Epidermal melanocyte (primary cell): ENCODE results near the gene RPE65.
"Not testable (repeated sequence)": the region's sequence is repeated elsewhere in the genome, so short reads cannot be mapped to it uniquely, and the experiment has no call there.

Source experiments
- DNase-seq: peaks from one replicate; pipeline ENCODE4 v3.0.0; 2011; ENCODE audit warnings: low spot score; ENCODE audit not compliant: insufficient read length

RPE65 gene

DNA sequence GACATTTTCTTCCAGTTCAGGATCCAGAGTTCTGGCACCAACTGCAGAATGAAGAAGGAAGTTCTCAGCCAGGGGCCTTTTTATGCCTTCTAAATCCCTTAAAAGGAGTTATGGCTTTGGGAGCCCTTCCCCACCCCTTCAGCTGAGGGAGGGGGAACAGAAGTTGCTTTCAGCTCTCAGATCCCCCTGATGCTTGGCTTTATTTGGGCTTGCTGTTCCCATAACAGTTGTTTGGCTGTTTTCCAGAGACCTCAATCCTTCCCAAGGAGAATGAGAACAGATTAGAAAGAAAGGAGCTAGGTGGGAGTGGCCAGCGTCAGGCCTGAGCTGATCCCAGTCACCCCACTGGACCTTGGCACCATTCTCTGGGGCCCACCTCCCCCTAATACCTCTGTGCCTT, at the start of gene RPE65:
TSS of gene RPE65 (minus strand) at position 54 of the 400 bp plus-strand sequence. CDS start at position 5, 49 bp downstream.
- no peak for DNase-seq

DNA sequence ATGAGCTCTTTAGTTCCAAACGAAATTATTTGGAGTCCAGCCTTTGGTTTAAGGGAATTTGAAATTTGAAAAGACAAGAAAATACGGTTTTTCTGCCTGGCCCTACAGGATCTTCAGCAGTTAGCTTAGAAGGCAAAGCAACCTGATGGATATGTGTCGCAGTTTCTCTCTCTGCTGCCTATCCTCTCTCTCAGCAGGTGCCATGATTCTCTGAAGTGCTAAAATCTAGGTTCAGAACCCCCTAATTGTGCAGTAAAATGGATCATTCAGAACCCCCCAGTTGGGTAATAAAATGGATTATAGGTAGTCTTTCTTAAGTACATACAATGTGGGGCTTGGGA, 47.6 kb upstream of the RPE65 start:
- DNase-seq: no peak

DNA sequence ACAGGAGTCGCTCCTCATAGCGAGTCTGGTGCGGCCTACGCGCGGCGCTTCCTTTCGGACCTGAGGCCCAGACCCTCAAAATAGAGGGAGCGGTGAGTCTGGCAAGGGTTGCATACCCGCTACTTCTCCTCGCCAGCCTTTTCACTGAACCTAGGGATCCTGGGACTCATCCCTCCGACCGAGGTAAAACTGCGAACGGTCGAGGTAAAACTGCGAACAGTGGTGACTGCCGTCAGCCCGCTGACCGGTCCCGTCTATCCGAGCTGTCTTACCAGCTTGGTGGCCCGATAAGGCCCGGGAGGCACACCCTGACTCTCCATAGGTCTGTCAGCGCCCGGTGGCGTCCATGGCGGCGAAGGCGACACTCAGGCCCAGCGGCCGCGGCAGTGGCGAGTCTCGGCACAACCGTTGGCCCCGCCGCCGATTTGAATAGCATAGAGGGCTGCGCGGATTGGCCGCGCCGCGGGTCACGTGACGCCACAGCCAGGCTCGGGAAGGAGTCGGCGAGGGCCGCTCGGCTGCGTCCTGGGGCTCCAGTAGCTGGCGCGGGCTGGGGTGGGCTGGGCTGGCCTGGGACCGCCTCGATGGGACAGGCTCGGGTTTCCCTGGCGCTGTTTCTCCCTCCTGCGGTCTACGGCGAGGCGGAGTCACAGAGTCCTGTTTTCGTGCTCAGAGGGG, 47.1 kb upstream of the RPE65 start, which contains the start of gene DEPDC1:
TSS of gene DEPDC1 (minus strand) at position 403 of the 678 bp plus-strand sequence. CDS start at position 320, 83 bp downstream.
- DNase-seq: peak; percentile 94

DNA sequence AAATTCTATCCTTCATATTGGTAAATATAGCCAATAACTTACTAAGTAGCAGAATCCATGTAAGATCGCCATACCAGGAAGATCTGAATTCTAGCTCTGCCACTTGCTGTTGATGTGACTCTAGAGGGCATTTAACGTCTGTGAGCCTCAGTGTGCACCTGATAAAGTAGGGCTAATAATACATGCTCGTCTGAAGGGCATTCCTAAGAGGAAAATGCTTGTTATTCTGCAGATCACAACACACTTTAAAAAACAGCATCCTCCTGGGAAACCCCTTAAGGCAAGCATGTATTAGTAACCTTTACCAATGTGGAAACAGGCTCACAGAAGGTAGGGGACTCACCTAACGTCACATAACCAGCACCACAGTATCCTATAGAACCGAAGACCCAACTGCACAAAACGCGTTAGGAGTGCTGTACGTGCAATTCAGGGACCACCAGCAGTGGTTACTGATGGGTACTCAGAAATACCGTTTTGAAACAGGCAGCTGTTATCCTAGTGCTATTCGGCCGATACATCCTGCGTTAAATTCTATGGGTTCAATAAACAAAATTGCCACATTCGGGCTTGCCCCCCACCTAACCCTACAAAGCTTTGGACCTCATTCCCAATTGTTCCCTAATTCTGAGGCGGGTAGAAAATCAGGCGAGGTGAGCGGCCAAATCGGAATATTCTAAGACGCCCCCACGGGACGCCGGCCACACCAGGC, 46.4 kb upstream of the RPE65 start:
- DNase-seq: no peak

DNA sequence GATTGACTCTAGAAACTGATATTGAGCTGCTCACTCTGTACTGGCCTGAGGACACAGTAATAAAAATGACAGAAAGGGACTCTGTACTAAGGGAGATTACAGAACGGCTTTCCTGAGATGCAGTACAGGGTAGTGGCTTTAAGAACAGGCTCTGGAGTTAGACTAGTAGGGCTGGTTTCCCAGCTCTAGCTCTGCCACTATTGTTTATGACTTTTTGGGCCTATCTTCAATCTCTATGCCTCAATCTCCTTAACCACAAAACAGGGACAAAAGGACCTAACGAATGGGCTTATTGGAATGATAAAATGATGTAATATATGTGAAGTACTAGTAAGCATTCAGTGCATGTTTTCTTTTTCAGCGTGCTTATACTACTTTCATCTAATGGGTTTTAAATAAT, 45.8 kb upstream of the RPE65 start:
- DNase-seq: no peak

DNA sequence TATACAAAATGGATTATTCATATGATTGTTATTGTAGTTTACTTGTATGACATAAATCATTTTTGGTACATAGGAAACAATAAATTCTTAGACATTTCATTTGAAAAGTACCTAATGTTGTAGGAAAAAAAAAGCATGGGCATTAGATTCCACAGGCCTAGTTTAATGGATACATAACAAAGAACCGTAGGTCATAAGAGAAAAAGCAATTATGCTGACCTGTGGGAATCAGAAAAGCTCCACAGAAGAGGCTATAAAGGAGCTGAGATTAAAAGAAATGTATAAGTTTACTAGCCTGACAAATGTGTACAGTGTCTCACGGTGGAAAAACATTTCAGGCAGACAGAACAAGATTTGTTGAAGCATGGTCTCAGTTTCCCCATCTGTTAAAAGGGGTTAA, 43.4 kb upstream of the RPE65 start:
- no peak for DNase-seq

DNA sequence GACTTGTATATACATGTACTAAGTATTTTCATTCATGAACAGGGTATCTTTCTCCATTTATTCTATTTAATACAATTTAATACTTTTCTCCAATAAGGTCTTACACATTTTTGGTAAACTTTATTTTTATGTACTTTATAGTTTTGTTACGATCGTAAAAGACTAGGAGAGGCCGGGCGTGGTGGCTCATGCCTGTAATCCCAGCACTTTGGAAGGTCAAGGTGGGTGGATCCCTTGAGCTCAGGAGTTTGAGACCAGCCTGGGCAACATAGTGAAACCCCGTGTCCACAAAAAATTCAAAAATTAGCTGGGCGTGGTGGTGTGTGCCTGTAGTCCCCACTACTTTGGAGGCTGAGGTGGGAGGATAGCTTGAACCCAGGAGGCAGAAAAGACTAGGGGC, 42.5 kb upstream of the RPE65 start:
- DNase-seq: not testable (repeated sequence)

DNA sequence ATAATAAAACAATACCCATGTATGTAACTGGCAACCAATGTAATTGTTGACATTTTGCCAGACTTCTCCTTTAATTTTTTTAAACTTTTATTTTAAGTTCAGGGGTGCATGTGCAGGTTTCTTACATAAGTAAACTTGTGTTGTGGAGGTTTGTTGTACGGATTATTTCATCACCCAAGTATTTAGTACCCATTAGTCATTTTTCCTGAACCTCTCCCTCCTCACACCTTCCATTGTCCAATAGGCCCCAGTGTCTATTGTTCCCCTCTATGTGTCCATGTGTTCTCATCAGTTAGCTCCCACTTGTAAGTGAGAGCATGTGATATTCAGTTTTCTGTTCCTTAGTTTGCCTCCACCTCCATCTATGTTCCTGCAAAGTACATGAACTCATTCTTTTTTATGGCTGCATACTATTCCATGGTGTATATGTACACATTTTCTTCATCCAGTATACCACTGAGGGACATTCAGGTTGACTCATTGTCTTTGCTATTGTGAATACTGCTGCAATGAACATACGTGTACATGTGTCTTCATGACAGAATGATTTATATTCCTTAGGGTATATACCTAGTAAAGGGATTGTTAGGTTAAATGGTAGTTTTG, 40.4 kb upstream of the RPE65 start:
- no peak for DNase-seq

DNA sequence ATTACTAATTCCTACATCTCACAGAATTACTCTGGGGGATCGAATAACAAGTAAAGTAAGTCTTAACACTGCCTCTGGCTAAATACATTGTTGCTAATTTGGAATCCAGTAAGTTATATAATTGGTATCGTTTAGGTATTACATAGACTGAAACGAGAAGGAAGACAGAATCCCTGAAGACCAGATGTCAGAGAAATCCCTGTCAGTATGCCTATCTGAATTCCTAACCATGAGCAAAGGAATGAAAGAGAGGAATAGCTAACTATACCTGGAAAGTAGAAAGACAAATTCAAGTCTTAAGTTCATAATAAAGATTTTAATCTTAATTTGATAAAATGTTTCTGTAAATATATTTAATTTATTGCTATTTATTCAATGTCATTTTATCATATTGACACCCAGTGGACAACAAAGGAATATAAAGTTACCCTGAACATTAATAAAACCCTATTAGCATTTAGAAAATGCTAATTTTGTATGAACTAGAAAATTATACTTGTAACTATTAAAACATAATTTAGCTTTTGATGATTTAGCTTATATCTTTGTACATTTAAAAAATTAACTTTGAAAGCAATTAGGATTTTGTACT, 35.8 kb upstream of the RPE65 start:
- no peak for DNase-seq

DNA sequence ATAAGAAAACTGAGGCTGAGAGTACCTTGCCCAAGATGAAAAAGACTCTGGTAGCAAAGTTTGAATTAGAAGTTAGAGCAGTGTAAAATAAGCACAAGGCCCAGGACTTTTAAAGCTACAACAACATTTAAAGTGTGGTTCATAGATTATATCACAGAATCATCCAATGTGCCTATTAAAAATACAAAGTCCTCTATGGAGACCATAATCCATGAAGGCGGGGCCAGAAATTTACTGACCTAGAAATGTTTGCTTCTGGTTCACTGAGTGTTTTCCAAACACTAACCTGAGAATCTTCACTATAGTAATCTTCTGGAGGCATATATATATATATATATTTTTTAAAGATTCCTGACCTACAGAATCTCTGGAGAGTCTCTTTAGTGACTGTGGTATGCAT, 34.9 kb upstream of the RPE65 start:
- no peak for DNase-seq

DNA sequence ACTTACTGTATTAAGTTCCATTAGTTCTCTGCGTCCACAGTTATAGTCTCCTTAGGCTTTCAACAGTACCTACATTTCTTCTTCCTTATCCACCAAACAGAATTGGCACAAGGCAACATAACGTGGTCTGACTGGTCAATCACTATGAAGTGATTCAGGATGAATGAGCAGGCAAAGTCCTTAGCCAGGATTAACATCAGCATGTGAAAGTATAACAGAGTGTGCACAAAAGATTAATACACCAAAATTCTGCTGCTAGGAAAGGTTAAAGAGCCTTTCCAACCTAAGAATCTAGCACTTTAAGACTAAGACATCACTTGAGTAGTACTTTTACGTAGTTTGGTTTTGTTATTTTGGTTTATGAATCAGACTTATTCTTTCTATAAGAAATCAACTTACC, 31.3 kb upstream of the RPE65 start:
- no peak for DNase-seq

DNA sequence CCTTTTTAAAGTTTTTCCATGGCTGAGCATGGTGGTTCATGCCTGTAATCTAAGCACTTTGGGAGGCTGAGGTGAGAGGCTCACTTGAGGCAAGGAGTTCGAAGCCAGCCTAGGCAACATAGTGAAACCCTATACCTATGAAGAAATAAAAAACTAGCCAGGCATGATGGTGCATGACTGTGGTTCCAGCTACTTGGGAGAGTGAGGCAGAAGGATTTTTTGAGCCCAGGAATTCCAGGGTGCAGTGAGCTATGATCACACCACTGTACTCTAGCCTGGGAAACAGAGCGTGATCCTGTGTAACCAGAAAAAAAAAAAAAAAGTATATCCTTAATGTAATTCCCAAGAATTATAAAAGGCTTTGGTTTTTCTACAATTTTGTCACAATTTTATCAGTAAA, 29.7 kb upstream of the RPE65 start:
- DNase-seq: no peak

DNA sequence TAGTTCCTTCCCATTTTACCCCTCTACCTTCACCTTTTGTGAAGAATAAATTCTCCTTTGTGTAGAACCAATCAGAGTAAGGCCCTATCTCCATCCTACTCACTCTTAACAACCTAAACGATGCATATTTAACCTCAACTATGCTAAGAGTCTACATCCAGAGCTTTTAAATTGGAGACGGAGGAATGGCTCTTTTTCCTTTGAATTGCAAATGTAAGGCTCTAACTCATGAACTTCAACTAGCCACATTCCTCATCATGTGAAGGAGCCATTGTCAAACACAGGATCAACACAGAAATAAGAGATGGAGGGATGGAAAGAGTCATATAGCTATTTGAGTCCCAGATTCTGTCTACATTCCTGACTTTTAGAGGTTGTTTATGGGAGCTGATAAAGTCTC, 28.9 kb upstream of the RPE65 start:
- DNase-seq: no peak

DNA sequence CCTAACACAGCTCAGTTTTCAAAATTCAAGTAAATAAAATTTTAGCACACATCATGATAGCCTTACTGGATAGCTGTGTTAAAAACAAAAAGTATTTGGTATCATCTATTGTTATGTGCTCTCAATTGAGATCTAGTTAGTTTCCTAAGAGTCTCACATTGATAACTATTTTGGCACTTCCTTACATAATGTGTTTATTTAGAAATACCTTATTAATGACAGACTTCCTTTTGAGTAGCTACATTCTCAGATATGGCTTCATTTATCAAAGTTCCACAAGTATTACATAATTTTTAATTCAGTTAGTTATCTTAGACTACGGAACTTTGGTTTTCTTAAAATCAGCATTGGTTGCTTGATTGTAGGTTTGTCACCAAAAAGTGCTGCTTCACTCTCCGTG, 26.9 kb upstream of the RPE65 start:
- DNase-seq: not testable (repeated sequence)

DNA sequence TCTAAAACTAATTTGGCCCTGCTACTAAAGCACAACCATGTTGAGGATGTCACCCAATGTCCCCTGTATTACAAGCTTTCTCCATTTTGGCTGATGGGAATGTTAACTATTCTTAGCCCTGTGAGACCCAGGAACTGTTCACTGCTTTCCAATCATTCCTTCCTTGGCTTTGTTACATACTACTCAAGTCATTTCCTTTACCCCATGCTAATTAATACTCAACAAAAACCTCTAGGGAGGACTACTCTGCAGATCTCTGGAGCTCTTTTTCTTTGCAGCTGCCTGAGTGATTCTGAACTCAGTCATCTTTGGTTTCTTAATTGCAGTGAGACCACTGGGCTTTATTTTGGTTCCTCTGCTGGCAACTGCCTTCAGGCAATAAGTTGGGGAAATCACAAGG, 23.3 kb upstream of the RPE65 start:
- DNase-seq: no peak

DNA sequence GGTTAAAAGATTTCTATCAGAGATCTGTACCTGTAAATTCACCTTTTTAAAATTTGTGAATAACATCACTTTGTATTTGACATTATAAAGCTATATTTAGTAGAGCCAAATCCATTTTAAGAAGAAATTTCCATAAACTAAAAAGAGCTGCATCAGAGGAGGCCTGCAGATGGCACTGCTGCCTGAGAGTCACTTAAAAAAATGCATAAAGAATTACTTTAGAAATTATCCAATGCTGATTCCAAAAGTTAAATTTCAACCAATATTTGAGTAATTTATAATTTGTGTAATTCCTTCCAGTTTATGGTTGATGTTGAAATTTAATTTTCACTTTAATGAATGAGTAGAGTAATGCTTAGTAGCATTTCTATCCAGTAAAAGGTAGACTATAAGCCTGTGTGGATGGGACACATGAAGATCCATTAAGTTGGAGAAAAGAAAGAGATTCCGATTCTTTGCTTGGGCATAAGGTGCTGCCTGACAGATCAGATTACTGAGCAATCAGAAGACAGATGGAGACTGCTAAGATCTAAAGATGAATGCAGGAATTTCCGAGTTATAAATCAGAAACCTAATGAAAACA, 20.7 kb upstream of the RPE65 start:
- DNase-seq: no peak

DNA sequence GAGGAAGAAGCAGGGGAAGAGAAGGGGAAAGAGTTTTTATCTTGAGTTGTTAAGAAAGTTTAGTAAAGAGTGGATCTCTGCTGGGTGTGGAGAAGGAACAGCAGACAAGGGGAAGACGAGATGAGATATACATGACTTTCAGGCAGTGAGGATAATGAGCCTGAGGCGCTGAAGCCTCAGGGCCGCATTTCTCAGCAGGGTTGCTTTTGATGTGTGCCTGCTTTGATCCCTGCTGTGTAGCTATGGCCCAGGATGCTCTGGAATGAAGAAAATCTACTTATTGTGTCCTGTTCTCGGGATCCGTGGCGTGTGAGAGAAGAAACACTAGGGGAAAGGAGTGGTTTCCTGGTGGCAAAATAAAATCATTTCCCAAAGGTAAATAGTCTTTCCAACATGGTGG, 15.1 kb upstream of the RPE65 start:
- no peak for DNase-seq

DNA sequence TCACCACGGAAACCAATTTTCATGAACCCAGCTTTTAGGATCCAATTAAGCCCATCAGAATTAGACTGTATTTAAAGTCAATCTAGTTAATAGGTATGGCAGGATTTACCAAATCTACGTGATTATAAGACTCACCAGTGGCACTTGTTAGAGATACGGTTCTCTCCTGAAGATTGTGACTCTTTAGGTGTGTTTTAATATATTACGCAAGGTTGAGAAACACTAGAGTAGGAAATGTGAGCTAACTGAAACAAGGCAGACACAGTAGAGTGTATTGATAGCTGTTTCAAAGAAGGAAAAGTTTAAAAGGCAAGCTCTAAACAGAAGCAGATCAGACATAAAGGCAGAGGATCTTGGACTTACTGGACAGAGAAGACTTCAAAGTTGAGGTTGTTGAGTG, 11.2 kb upstream of the RPE65 start:
- DNase-seq: no peak

DNA sequence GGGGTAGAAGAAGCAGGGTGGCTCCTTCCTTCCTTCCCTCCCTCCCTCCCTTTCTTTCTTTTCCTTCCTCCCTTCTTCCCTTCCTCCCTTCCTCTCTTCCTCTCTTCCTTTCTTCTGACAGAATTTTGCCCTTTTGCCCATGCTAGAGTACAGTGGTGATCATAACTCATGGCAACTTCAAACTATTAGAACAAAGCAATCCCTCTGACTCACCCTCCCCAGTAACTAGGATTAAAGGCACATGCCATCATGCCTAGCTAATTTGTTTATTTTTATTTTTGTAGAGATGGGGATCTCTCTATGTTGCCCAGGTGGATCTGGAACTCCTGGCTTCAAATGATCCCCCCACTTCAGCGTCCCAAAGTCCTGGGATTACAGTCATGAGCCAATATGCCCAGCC, 10.0 kb upstream of the RPE65 start:
- DNase-seq: no peak

DNA sequence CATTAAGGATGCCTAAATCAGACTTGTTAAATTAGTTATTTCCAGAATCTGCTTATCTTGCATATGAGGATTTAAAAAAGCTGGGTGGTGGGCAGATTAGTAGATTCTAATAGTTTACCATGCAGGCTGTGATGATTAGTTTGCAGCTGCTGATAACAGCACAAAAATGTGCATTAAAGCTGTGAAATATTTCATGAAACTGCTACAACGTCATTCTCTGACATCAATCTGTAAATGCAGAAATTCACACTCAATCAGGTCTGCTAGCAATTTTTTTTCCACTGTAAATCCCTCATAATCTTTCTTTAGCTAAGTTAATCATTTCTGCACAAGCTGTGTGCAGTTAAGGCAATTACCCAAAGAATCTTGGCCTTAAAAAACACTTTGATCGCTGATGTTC, 9.3 kb upstream of the RPE65 start:
- no peak for DNase-seq

DNA sequence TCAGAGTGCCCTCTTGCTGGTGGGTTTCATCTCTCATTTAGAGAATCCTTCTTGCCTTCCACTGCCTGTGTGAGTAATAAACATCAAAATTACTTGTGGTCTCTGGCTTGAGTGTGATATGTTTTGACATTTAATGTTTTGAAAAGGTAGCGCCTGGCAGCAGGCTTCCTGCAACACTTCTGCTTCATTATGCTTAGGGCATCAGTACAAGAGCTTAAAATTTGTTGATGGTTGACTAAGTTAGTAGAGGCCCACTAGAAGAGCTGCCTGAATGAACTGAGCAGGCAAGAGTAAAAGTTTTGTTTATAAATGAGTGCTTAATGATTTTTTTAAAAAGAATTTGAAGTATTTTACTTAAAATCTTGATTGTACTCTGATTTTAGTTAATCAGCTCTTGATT, 6.4 kb upstream of the RPE65 start:
- DNase-seq: no peak

DNA sequence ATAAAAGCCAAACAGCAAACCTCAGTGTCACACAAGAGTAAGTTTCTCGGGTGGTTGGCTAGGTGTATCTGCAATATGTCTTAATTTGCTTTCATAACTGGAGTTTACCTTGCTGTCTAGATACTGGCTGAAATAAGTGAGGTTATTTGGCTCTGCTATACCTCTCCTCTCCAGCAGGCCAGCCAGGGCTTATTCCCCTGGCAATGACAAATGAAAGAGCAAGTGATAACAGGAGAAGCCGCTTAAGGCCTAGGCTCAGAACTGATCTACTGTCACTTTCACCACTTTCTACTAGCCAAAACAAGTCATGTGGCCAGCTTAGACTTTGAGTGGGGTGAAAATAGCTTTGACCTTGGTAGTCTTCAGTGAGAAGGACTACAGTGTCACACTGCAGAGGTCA, 4.8 kb upstream of the RPE65 start:
- DNase-seq: no peak
